GM23338 (cell line): ENCODE data around the gene FOLR1. TPM values are rescaled to one million over a fixed set of nuclear protein-coding genes. Genes with fewer than 3 reads are reported as not detected.

Source experiments
- ATAC-seq: fragments of 200-7000 bp; cut with Tn5 transposase; 3 replicates; pipeline ENCODE4 v1.9.1; 2020
- DNase-seq: peaks from one replicate; pipeline ENCODE4 v3.0.0-alpha.2; 2015; ENCODE audit warnings: low spot score
- H2AFZ ChIP-seq: fragments of 200-600 bp; sonication (generic); 2 replicates; pipeline ENCODE4 v1.8.0; 2016; ENCODE audit warnings: antibody characterized with exemption, mild to moderate bottlenecking, moderate library complexity
- H3F3A ChIP-seq: fragments of 200-600 bp; sonication (generic); replicated peaks from 2 replicates; pipeline ENCODE4 v1.8.0; 2017; ENCODE audit warnings: antibody characterized with exemption, mixed run types, low read depth
- H3K27ac ChIP-seq: fragments of 200-600 bp; sonication (generic); 2 replicates; pipeline ENCODE4 v1.6.1; 2016; ENCODE audit warnings: low read depth
- H3K27me3 ChIP-seq: fragments of 200-600 bp; sonication (generic); 2 replicates; pipeline ENCODE4 v1.8.0; 2016; ENCODE audit warnings: mild to moderate bottlenecking, mixed run types, moderate library complexity; ENCODE audit not compliant: insufficient read depth
- H3K36me3 ChIP-seq: fragments of 200-600 bp; sonication (generic); 2 replicates; pipeline ENCODE4 v1.8.0; 2016; ENCODE audit warnings: mild to moderate bottlenecking; ENCODE audit not compliant: insufficient read depth
- H3K4me1 ChIP-seq: fragments of 200-600 bp; sonication (generic); 2 replicates; pipeline ENCODE4 v1.8.0; 2016; ENCODE audit warnings: mild to moderate bottlenecking, moderate library complexity; ENCODE audit not compliant: insufficient read depth
- H3K4me2 ChIP-seq: fragments of 200-600 bp; sonication (generic); 2 replicates; pipeline ENCODE4 v1.7.1; 2017; ENCODE audit warnings: mixed run types
- H3K4me3 ChIP-seq: fragments of 200-600 bp; sonication (generic); 2 replicates; pipeline ENCODE4 v1.6.1; 2016; ENCODE audit warnings: mixed run types
- H3K79me2 ChIP-seq: fragments of 200-600 bp; sonication (generic); replicated peaks from 2 replicates; pipeline ENCODE4 v1.8.0; 2017; ENCODE audit warnings: mild to moderate bottlenecking; ENCODE audit not compliant: insufficient read depth
- H3K9me2 ChIP-seq: fragments of 200-600 bp; sonication (generic); 2 replicates; pipeline ENCODE4 v1.8.0; 2017; ENCODE audit not compliant: insufficient read depth
- H4K20me1 ChIP-seq: fragments of 200-600 bp; sonication (generic); replicated peaks from 2 replicates; pipeline ENCODE4 v1.8.0; 2017; ENCODE audit warnings: mild to moderate bottlenecking; ENCODE audit not compliant: insufficient read depth
- H3K27ac Mint-ChIP-seq: 2 replicates; pipeline ENCODE4 v1.8.0; 2020; ENCODE audit warnings: inconsistent platforms, mild to moderate bottlenecking, moderate library complexity, mixed read lengths
- H3K27me3 Mint-ChIP-seq: 3 replicates; pipeline ENCODE4 v1.8.0; 2022; ENCODE audit warnings: low read depth, mild to moderate bottlenecking, moderate library complexity, mixed read lengths, inconsistent platforms; ENCODE audit not compliant: insufficient read depth, poor library complexity
- H3K36me3 Mint-ChIP-seq: 3 replicates; pipeline ENCODE4 v1.8.0; 2021; ENCODE audit warnings: low read depth, mild to moderate bottlenecking, inconsistent platforms, moderate library complexity, mixed read lengths
- H3K4me1 Mint-ChIP-seq: 3 replicates; pipeline ENCODE4 v1.8.0; 2020; ENCODE audit warnings: mild to moderate bottlenecking, inconsistent platforms, mixed read lengths
- H3K4me3 Mint-ChIP-seq: 3 replicates; pipeline ENCODE4 v1.8.0; 2021; ENCODE audit warnings: moderate library complexity, mild to moderate bottlenecking, inconsistent platforms, mixed read lengths
- H3K9me3 Mint-ChIP-seq: 3 replicates; pipeline ENCODE4 v1.8.0; 2020; ENCODE audit warnings: moderate library complexity, mild to moderate bottlenecking, inconsistent platforms, mixed read lengths
- EZH2 ChIP-seq: fragments of 200-600 bp; sonication (generic); IDR thresholded peaks from one replicate; pipeline ENCODE4 v1.8.0; 2017; ENCODE audit warnings: antibody characterized with exemption, mild to moderate bottlenecking, low read depth; ENCODE audit not compliant: unreplicated experiment
- EZH2phosphoT487 ChIP-seq: fragments of 200-600 bp; sonication (generic); IDR thresholded peaks from one replicate; pipeline ENCODE4 v1.8.1; 2018; ENCODE audit warnings: antibody characterized with exemption; ENCODE audit not compliant: unreplicated experiment
- JUNB ChIP-seq: IDR thresholded peaks from one replicate; pipeline ENCODE4 v1.6.1; 2016; ENCODE audit warnings: antibody characterized with exemption; ENCODE audit not compliant: unreplicated experiment
- NANOG ChIP-seq: IDR thresholded peaks from 2 replicates; pipeline ENCODE4 v1.6.1; 2016; ENCODE audit warnings: antibody characterized with exemption, borderline replicate concordance
- POLR2AphosphoS5 ChIP-seq: IDR thresholded peaks from 2 replicates; pipeline ENCODE4 v1.6.1; 2016; ENCODE audit warnings: antibody characterized with exemption, low read depth
- REST ChIP-seq: IDR thresholded peaks from one replicate; pipeline ENCODE4 v1.6.1; 2018; ENCODE audit warnings: antibody characterized with exemption; ENCODE audit not compliant: unreplicated experiment
- ZNF331 ChIP-seq: fragments of 250-450 bp; sonication (Bioruptor Pico); IDR thresholded peaks from 2 replicates; pipeline ENCODE4 v1.5.0; 2020; ENCODE audit warnings: low read depth, mild to moderate bottlenecking, moderate library complexity
- ZNF462 ChIP-seq: fragments of 250-450 bp; sonication (Bioruptor Pico); IDR thresholded peaks from 2 replicates; pipeline ENCODE4 v1.5.0; 2020; ENCODE audit warnings: mild to moderate bottlenecking, moderate library complexity
- polyA plus RNA-seq: library from polyadenylated mRNA; unstranded; fragments of >200 nt; fragmentation: Nextera tagmentation; extraction: Ambion mirVana; gene quantifications from 2 replicates; pipeline ENCODE4 v1.2.1, GENCODE V29; 2016
- total RNA-seq: library from RNA; depleted of rRNA; stranded (reverse); fragments of >200 nt; shearing (Covaris generic); gene quantifications from 2 replicates; pipeline ENCODE4 v1.2.3, GENCODE V29; 2014

The FOLR1 gene
- total and polyA plus RNA-seq, 2 experiments from 2014 or later = 0.42 TPM; not detected in 1

- H2AFZ ChIP-seq = peak overlapping the region; percentile 84; the same call in 1 of the 2 replicates
- no peak for ATAC-seq
- peaks cover 9% of the 10 kb centered on the region; the same call in 1 of the 2 replicates for H3K9me2 ChIP-seq
- Mint-ChIP-seq H3K4me1 (no peaks in the 10 kb centered on the region), H3K36me3 (no peaks in the 10 kb centered on the region), H3K9me3 (peaks cover 2% of the 10 kb centered on the region; the same call in 1 of the 3 replicates), H3K4me3 (no peak overlapping the region), H3K27ac (no peak overlapping the region), H3K27me3 (peaks cover 7% of the 10 kb centered on the region)
- no peaks in the 10 kb centered on the region for H3K4me1 ChIP-seq
- no peaks in the 10 kb centered on the region for H3K27me3 ChIP-seq
- no peak overlapping the region for H3K27ac ChIP-seq
- H3F3A ChIP-seq = no peaks in the 10 kb centered on the region
- no peaks in the 10 kb centered on the region for H3K79me2 ChIP-seq
- no peaks in the 10 kb centered on the region for H4K20me1 ChIP-seq
- TF ChIP-seq EZH2phosphoT487 (no peak), REST (no peak), ZNF331 (no peak)
- no peaks in the 10 kb centered on the region for H3K36me3 ChIP-seq
- H3K4me2 ChIP-seq = no peak overlapping the region
- H3K4me3 ChIP-seq = no peak overlapping the region
- DNase-seq = no peak
These were observed 37.1 kb upstream of the FOLR1 start for GRCh38 chr11:72154816-72155215.

- Histone ChIP-seq H3F3A (no peaks in the 10 kb centered on the region), H3K79me2 (no peaks in the 10 kb centered on the region), H3K4me1 (no peaks in the 10 kb centered on the region), H4K20me1 (no peaks in the 10 kb centered on the region), H3K9me2 (peaks cover 9% of the 10 kb centered on the region; the same call in 1 of the 2 replicates), H3K36me3 (no peaks in the 10 kb centered on the region), H3K27ac (no peak overlapping the region), H2AFZ (no peak overlapping the region), H3K27me3 (no peaks in the 10 kb centered on the region), H3K4me3 (no peak overlapping the region), H3K4me2 (no peak overlapping the region)
- no peak for ATAC-seq
- no peaks in the 10 kb centered on the region for H3K4me1 Mint-ChIP-seq
- H3K27ac Mint-ChIP-seq = no peak overlapping the region
- H3K4me3 Mint-ChIP-seq = no peak overlapping the region
- no peaks in the 10 kb centered on the region for H3K36me3 Mint-ChIP-seq
- peaks cover 7% of the 10 kb centered on the region for H3K27me3 Mint-ChIP-seq
- H3K9me3 Mint-ChIP-seq = peaks cover 2% of the 10 kb centered on the region; the same call in 1 of the 3 replicates
- DNase-seq = no peak
- TF ChIP-seq JUNB = no peak
- TF ChIP-seq EZH2 = no peak
- no peak for TF ChIP-seq POLR2AphosphoS5
- TF ChIP-seq EZH2phosphoT487 = no peak
- TF ChIP-seq REST = no peak
- no peak for TF ChIP-seq ZNF462 (CRISPR knock-in tag)
- no peak for TF ChIP-seq NANOG
- no peak for TF ChIP-seq ZNF331
These were observed 36.2 kb upstream of the FOLR1 start for GRCh38 chr11:72155751-72156150.
